ENCODE data around the gene HOMER1. TPM values are rescaled to one million over a fixed set of nuclear protein-coding genes. Genes with fewer than 3 reads are reported as not detected.

HOMER1 gene
- total and polyA plus RNA-seq, 2 of the 13 experiments (the other 11 are each of a cell fraction or from before 2014, with no cell fraction given) = 5.3 to 24.8 TPM

- TF ChIP-seq TFAP4 (IDR thresholded peaks at IDR 0.05; ENCODE audit: borderline replicate concordance, low read depth) (no peak), TMF1 (CRISPR knock-in tag; IDR thresholded peaks at IDR 0.05; ENCODE audit: low read depth) (no peak), ATF4 (CRISPR knock-in tag; IDR thresholded peaks at IDR 0.05) (no peak; a peak in 1 of 4 replicates), SRSF9 (IDR thresholded peaks at IDR 0.05; ENCODE audit: borderline replicate concordance, insufficient read depth, low read depth, low read length, poor library complexity, severe bottlenecking) (no peak), RFX1 (IDR thresholded peaks at IDR 0.05) (no peak), HES4 (CRISPR knock-in tag; IDR thresholded peaks at IDR 0.05; ENCODE audit: borderline replicate concordance) (no peak), ZNF160 (CRISPR knock-in tag; IDR thresholded peaks at IDR 0.05) (no peak), ZNF335 (CRISPR knock-in tag; IDR thresholded peaks at IDR 0.05) (no peak), GZF1 (CRISPR knock-in tag; IDR thresholded peaks at IDR 0.05) (no peak), SPEN (CRISPR knock-in tag; IDR thresholded peaks at IDR 0.05; ENCODE audit: low read depth) (no peak), ZNF780A (CRISPR knock-in tag; IDR thresholded peaks at IDR 0.05) (no peak), TEAD3 (CRISPR knock-in tag; optimal IDR thresholded peaks at IDR 0.05; ENCODE audit: borderline replicate concordance) (peak; percentile 79), ZBTB49 (CRISPR knock-in tag; IDR thresholded peaks at IDR 0.05; ENCODE audit: borderline replicate concordance) (no peak), CEBPG (CRISPR knock-in tag; IDR thresholded peaks at IDR 0.05) (peak; percentile 49; the same call in 1 of the 2 replicates), ATAD3A (CRISPR knock-in tag; IDR thresholded peaks at IDR 0.05) (no peak), TCF7 (IDR thresholded peaks at IDR 0.05; ENCODE audit: low read depth) (peak; percentile 16; the same call in 1 of the 2 replicates), ZNF570 (CRISPR knock-in tag; IDR thresholded peaks at IDR 0.05; ENCODE audit: borderline replicate concordance) (no peak), ZMYM4 (CRISPR knock-in tag; IDR thresholded peaks at IDR 0.05) (peak; percentile 75), ZNF432 (CRISPR knock-in tag; IDR thresholded peaks at IDR 0.05; ENCODE audit: borderline replicate concordance) (no peak), KLF6 (CRISPR knock-in tag; IDR thresholded peaks at IDR 0.05) (no peak), ZNF788 (CRISPR knock-in tag; IDR thresholded peaks at IDR 0.05; ENCODE audit: borderline replicate concordance) (no peak), THAP11 (CRISPR knock-in tag; IDR thresholded peaks at IDR 0.05) (peak; percentile 35; the same call in 1 of the 2 replicates), PHF21A (CRISPR knock-in tag; IDR thresholded peaks at IDR 0.05) (no peak; the same call in 1 of the 2 replicates), MXD4 (CRISPR knock-in tag; IDR thresholded peaks at IDR 0.05) (no peak), ZNF546 (CRISPR knock-in tag; conservative IDR thresholded peaks at IDR 0.05) (no peak), ZNF263 (CRISPR knock-in tag; IDR thresholded peaks at IDR 0.05) (no peak), YEATS2 (CRISPR knock-in tag; IDR thresholded peaks at IDR 0.05; ENCODE audit: borderline replicate concordance) (no peak), ZFP37 (CRISPR knock-in tag; IDR thresholded peaks at IDR 0.05; ENCODE audit: borderline replicate concordance) (no peak), ZNF234 (CRISPR knock-in tag; conservative IDR thresholded peaks at IDR 0.05) (no peak), ZNF441 (CRISPR knock-in tag; IDR thresholded peaks at IDR 0.05; ENCODE audit: borderline replicate concordance) (no peak)
These were observed 21.7 kb upstream of the HOMER1 start (continued) for GRCh38 chr5:79535477-79536192.
